HG03280 (cell line): ENCODE results near the gene VIPAS39.

Experiments
- ATAC-seq: cut with Tn5 transposase; IDR thresholded peaks from one replicate; pipeline ENCODE4 v1.9.1; 2021; ENCODE audit warnings: mild to moderate bottlenecking, moderate library complexity; ENCODE audit not compliant: unreplicated experiment

VIPAS39 gene

GRCh38 chr14:77457522-77458248 lies at the start of gene VIPAS39, which contains the start of gene AHSA1:
Gene VIPAS39, minus strand, starts transcription at chr14:77457601. Its CDS starts 3,499 bp downstream, at chr14:77454102.
Gene AHSA1, plus strand, starts transcription at chr14:77458093. Its CDS starts 97 bp downstream, at chr14:77458190.
- ATAC-seq: peak; percentile 93

DNA sequence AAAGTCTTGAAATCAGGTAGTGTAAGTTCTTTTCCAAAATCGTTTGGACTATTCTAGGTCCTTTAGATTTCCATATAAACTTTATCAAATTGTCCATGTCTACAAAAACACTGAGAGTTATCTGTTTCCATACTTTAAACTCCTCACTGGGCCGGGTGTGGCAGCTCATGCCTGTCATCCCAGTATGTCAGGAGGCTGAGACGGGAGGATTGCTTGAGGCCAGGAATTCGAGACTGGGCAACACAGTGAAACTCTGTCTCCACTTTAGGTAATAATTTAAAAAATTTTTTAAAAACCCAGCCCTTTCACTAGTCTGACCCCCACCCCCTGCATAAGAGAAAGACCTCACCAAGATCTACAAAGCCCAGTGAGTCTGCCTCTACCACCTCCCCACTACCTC lies 47.6 kb upstream of the VIPAS39 start:
- no peak for ATAC-seq

GRCh38 chr14:77503138-77503537 lies 45.7 kb upstream of the VIPAS39 start:
- ATAC-seq: no peak

GRCh38 chr14:77502109-77502782 lies 44.8 kb upstream of the VIPAS39 start:
- ATAC-seq: no peak

- ATAC-seq: peak; percentile 36
These were observed 41.7 kb upstream of the VIPAS39 start for GRCh38 chr14:77498984-77499527.

DNA sequence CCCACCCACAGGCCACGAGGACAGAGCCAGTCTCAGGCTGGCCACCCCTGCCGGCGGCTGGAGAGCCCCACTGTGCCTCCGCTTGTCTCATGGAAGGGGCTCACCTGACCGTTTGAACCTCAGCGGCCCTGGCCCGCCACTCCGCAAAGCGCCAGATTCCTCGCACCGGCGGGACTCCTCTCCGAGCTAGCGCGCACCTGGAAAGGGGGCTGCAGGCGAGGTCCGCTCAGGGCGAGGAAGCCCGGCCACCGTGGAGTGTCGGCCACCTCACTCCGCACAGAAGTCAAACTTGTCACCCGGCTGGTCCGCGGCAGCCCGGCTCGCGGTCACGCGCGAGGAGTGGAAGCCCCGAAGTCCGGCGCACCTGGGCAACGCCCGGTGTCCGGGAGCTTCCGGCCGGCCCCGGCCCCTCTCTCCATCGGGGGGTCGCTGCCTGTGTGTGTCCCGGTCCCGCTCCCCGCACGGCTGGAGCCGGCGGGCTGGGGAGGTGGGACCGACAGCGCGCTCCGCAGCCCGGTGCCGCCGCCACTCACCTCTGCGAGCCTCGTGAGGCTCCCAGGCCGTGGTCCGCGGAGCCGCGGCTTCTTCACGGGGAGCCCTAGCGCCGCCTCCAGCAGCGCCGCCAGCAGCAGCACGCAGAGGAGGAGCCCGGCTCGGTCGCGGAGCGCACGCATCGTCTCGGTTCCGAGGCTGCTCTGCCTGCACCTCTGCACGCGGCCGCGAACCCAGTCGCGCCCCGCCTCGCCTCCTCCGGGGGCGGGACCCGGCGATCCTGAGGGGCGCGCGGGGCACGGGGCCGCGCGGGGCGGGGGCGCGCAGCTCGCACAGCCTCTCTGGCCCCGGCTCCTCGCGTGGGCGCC lies 40.9 kb upstream of the VIPAS39 start, which contains the start of gene ISM2:
TSS of gene ISM2 (minus strand) at position 697 of the 860 bp plus-strand sequence. CDS start at position 674, 23 bp downstream.
- ATAC-seq: peak; percentile 69

GRCh38 chr14:77495334-77495733 lies 37.9 kb upstream of the VIPAS39 start:
- ATAC-seq: no peak

- no peak for ATAC-seq
These were observed 33.7 kb upstream of the VIPAS39 start for GRCh38 chr14:77491056-77491455.

DNA sequence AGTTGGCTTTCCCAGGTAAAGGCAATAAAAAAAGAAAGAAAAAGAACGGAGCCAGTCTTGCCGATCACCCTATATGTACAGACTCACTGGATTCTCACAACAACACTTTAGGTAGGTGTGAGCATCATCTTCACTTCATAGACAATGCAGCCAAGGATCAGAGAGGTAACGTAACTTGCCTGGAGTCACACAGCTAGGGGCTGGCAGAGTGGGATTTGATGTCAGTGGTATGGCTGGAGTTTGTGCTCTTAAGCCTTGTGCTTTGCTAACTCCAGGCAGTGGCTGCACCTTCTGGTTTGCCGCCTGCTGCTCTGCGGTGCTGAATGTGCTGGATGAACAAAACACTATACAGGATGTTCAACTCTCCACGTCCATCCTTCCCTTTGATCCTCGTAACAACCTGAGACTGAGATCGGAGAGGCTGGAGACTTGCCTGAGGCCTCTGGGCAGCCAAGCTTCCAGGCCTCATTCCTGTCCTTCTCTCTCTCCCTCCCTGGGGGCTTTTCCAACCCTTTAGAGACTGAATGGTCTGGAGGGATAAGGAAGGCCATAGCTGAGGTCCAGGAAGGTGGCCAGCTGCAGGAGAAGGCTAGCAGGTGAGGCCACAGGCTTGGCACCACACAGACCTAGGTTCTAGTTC lies 33.1 kb upstream of the VIPAS39 start:
- no peak for ATAC-seq

- no peak for ATAC-seq
These were observed 31.6 kb upstream of the VIPAS39 start for GRCh38 chr14:77489041-77489440.

DNA sequence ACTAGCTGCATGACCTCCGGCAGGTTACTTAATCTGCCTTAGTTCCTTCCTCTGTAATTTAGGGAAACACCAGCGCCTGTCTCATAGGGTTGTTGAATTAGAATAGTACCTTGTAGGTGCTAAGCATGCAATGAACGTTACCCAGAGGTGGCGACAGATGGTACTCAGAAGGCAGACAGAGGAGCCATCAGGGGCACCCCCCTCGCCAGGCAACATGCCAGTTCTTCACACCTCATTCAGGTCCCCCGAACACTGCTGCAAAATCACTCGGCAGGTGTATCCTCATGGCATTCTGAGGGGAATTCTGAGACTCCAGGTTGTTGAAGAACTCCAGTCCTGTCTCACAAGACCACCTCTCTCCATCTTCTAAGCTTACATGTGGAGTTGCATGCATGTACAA lies 31.2 kb upstream of the VIPAS39 start:
- no peak for ATAC-seq

DNA sequence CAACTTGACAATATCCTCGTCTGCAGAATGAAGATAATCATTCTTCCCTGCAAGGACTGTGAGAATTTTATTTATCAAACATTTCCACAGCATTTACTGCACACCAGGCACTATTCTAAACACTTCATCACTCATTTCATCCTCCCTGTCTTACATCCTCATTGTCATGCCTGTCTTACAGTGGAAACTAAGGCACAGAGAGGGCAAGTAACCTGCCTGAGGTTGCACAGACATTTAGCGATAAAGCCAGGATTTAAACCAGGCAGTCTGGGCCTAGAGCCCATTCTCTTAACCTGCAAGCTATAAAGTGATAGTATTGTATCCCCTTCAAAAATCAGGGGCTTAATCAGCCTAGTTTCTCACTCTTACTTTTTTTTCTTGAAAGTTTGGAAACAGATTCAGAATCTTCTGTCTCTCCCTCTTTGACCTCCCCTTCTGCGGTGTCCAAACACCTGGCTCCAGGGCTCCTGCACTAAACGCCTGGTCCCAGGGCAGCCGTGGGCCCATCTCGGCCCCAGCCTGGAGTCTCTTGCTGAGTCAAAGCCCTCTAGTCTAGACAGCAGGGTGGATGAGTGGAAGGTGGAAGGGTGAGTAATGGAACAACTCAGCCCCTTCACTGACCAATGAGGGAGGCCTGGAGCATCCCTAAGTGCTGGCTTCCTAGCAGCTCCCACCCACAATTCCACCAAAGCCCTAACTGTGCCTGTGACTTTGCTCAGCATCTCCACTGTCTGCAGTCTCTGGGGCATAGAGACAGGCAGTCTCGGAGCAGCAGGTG lies 28.7 kb upstream of the VIPAS39 start:
- ATAC-seq: no peak

DNA sequence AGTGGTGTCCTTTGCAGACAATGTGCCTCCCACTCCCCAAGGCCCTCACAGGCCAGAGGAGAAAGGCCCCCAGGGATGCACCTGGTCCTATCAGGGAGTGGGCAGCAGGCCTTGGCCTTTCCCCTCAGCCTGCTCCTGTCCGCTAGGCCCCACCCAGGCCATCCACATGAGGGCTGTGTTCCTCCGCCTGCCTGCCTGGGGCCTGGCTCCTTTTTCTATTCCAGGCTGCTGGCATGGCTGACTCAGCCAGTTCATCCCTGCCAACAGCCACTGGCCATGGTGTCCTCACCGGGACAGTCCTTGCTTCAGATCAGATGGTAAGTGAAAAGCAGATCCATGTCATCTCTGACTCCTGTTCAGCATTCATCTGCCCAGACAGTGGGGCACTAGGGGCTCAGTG lies 27.9 kb upstream of the VIPAS39 start:
- ATAC-seq: no peak

GRCh38 chr14:77482422-77482821 lies 25.0 kb upstream of the VIPAS39 start:
- ATAC-seq: no peak

GRCh38 chr14:77478796-77479195 lies 21.4 kb upstream of the VIPAS39 start:
- peak; percentile 80 for ATAC-seq

DNA sequence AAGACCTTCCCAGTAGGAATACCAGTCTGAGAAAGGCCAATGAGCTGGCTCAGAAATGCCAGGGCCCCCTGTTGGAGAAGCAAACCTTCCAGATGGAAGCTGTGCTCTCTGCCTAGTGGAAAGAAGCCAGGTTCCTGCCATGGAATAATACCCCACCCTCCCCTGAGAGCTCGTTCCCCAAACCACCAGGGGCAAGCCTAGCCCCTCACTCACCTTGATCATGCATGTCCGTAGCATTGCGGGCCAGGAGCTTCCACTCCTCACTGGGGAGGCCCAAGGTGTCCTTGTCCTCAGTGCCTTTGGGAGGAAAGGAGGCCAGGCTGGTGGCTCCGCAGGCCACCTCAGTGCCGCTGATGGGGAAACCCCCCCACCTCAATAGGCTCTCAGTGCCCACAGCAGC lies 20.6 kb upstream of the VIPAS39 start:
- ATAC-seq: no peak

GRCh38 chr14:77475432-77476115 lies 18.2 kb upstream of the VIPAS39 start:
- ATAC-seq: no peak

GRCh38 chr14:77474479-77475177 lies 17.2 kb upstream of the VIPAS39 start:
- no peak for ATAC-seq

- no peak for ATAC-seq
These were observed 16.5 kb upstream of the VIPAS39 start for GRCh38 chr14:77473921-77474320.
